SIG-M5 (cell line): Measurements from ENCODE around the gene SIX2.

Experiments
- DNase-seq: peaks from one replicate; lab custom pipeline; 2025; lab: John Stamatoyannopoulos, UW

SIX2 gene

DNA sequence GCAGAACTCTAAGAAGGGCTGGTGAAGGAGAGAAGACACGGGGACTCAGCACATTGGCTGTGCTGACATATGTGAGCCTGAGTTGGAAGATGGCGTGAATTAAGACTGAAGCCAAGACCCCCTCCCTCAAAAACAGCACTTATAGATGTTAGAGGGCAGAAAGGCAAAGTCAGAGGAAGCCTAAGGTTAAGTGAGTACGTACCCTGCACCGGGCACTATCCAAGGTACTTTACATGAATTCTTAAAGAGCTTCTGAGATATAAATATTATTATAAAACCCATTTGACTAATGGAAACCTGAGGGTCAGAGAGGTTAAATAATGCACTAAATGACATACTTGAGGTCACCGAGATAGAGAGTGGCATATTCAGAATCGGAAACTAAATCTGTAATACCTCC lies 42.2 kb downstream of the SIX2 start:
- DNase-seq = no peak

DNA sequence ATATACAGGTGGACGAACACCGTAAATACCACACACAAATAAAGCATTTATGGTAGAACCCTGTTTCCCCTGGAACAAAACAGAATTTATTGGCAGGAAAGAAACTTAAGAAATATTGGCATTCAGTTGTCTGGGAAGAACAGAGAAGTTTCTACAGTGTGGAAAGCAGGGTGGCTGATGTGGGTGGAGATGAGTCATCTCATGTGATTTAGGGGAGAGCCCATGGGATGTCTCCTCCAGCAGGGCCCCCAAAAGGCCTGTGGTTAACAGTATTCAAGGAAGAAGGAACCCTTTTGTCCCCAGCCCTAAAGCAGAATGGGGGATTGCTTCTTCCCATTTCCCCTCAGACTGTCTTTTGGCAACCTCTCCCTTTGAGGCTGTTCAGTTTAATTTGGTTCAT lies 43.6 kb downstream of the SIX2 start:
- DNase-seq = no peak

- no peak for DNase-seq
Measured at GRCh38 chr2:44964752-44965236, 44.5 kb downstream of the SIX2 start.

DNA sequence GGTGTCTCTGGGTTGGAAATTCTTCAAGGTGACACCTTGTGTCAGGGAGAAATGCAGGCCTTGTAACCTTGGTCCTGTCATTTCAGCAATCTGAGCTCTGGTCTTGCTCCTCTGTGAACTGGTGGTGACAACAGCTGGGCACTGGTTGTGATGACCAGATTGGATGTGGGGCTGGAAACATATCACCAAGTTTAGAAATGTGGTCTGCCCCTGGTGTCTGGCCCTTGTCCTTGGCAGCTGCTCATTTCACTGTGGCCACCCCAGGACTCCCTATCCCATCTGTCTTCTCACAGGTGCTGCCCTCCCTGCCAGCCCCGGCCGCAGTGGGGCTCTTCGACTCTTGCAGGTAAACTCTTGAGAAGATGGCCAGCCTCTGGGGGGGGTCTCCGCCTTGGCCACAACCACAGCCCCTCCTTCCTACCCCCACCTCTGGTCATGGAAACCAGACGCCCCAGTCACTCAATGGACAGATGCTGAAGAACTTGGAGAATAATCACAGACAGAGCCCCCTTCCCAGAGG lies 47.0 kb downstream of the SIX2 start:
- DNase-seq = no peak

DNA sequence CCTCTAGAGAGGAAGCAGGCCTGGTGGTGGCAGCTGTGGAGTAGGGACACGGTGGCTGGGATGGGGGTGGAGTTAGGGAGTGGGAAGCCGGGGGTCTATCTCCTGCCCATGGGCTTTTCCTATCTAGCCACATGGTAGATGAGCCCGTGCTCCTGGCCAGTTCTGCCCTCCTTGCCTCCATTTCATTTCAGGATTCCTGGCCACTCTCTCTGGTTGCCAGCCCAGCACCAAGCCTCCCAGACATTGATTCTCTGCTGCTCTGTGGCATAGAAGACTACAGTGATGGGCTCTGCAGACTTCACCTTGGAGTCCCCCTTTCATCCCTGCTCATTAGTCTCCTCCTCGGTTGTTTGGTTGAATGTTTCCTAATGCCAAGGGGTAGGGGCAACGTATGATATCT lies 48.4 kb downstream of the SIX2 start:
- no peak for DNase-seq

DNA sequence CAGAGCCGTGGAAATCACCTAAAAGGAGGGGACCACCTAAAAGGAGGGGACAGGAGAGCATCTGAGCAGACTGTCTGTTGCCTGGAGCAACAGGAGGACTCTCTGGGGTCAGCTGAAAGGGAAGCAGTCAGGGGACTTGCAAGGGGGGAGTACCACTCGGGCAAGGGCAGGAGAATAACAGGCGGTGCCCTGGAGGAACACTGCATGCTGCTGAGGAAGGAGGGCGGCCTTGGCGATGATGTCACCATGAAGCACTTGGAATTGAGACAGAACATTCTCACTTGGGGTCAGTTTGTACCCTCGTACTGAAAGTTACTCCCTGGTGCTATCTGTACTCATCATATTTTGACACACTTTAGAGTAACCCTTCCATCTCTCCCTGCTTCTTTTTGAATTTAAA lies 49.4 kb downstream of the SIX2 start:
- DNase-seq = no peak

GRCh38 chr2:44957656-44958327 lies 51.5 kb downstream of the SIX2 start:
- DNase-seq = no peak

DNA sequence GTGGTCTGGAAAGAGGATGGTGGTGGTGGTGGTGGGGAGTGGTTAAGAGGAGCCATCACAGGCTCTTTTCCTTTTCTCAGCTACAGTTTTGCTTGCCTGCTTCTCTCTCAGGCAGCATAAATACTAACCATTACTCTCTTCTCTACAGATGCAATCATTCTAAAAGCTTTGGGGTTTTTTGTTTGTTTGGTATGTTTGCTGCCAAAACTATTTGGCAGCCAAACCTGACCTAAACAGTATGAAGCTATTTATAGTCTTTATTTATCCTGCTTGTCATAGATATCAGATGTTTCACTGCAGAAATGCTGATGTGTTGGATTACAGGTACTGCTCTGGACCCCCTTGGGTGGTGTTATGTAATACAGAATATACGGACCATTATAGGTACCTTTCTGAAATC lies 52.4 kb downstream of the SIX2 start:
- DNase-seq = no peak

- DNase-seq = no peak
Measured at GRCh38 chr2:44955593-44956392, 53.5 kb downstream of the SIX2 start.
